Skeletal muscle tissue (tissue), 4 donors: ENCODE measurements around the gene SVIL. TPM values are rescaled to one million over a fixed set of nuclear protein-coding genes. Genes with fewer than 3 reads are reported as not detected.
A peak's percentile ranks its signal among the peaks of the same experiment; 100 is the strongest.

Source experiments
- H3K27ac ChIP-seq: one replicate; pipeline ENCODE4 v1.7.0; 2013; ENCODE audit warnings: mild to moderate bottlenecking, low read depth, low read length, inconsistent platforms
- H3K27me3 ChIP-seq, 3 donors: one replicate each; pipeline ENCODE4 v1.7.0; 2013; ENCODE audit warnings: low read length in 3 of 3; ENCODE audit not compliant: control insufficient read depth in 3 of 3, insufficient read depth in 3 of 3
- H3K36me3 ChIP-seq, 3 donors: one replicate each; pipeline ENCODE4 v1.7.0; 2013; ENCODE audit warnings: low read length in 3 of 3; ENCODE audit not compliant: control insufficient read depth in 3 of 3, insufficient read depth in 3 of 3
- H3K4me1 ChIP-seq, 3 donors: one replicate each; pipeline ENCODE4 v1.7.0; 2013; ENCODE audit warnings: low read length in 3 of 3, mild to moderate bottlenecking in 3 of 3; ENCODE audit not compliant: control insufficient read depth in 3 of 3, insufficient read depth in 3 of 3
- H3K4me3 ChIP-seq, 3 donors: one replicate each; pipeline ENCODE4 v1.7.0; 2013; ENCODE audit warnings: low read length in 3 of 3
- H3K9ac ChIP-seq, 3 donors: one replicate each; pipeline ENCODE4 v1.7.0; 2013; ENCODE audit warnings: low read length in 3 of 3, mild to moderate bottlenecking in 3 of 3, moderate library complexity in 2 of 3, low read depth in 1 of 3
- H3K9me3 ChIP-seq, 3 donors: one replicate each; pipeline ENCODE4 v1.7.0; 2013; ENCODE audit warnings: low read length in 3 of 3; ENCODE audit not compliant: control insufficient read depth in 3 of 3
- total RNA-seq: library from RNA; depleted of rRNA; stranded (reverse); fragments of >200 nt; gene quantifications from one replicate; pipeline ENCODE4 v1.2.3, GENCODE V29; 2014
- donor health status: Osteomylitis.

Gene SVIL
- total RNA-seq, 1 donor from 2014 or later = 153 TPM

DNA sequence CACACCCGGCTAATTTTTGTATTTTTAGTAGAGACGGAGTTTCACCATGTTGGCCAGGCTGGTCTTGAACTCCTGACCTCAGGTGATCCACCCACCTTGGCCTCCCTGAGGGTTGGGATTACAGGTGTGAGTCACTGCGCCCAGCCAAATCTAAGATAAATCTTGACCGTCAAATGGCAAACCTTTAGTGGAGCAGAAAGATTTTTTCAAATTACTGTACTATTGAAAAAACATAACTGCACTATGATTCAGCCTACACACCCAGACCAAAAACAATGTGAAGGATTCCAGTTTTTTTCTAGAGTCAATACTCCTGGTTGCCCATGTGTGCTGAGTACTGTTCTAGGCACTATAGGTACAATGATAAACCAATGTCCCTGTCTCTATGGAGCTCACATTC lies 33.9 kb upstream of the SVIL start:
- Histone ChIP-seq H3K4me3 (no peak overlapping the region), H3K36me3 (peaks cover 0 to 3% (median 0%) of the 10 kb centered on the region in 3 donors), H3K4me1 (peaks cover 3 to 8% (median 7%) of the 10 kb centered on the region in 3 donors), H3K27ac (no peak overlapping the region), H3K9ac (no peak overlapping the region), H3K27me3 (no peaks in the 10 kb centered on the region), H3K9me3 (no peaks in the 10 kb centered on the region)

GRCh38 chr10:29667191-29667590 lies 32.4 kb upstream of the SVIL start:
- H3K4me1 ChIP-seq = peaks cover 3 to 18% (median 16%) of the 10 kb centered on the region in 3 donors
- H3K27me3 ChIP-seq = no peaks in the 10 kb centered on the region
- H3K27ac ChIP-seq = no peak overlapping the region
- H3K36me3 ChIP-seq = peaks cover 0 to 3% (median 0%) of the 10 kb centered on the region in 3 donors
- H3K9ac ChIP-seq = no peak overlapping the region
- no peak overlapping the region for H3K4me3 ChIP-seq
- H3K9me3 ChIP-seq = no peaks in the 10 kb centered on the region

DNA sequence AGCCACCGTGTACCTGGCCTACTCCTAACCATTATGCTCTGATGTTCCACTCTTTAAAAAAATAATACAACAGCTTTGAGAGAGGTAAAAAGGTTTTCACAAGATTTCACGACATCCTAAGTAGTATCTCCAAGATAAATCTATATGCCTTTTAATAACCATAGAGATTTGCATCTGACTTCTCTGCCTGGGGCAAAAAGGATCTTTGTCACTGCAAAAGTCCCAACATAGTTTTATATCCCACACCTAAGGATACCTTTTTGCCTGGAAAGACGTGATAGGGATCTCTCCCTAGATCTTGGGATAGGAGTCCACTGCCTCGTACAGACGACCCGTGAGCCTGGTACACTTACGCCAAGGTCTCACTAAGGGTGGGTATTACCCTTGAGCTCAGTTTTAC lies 31.4 kb upstream of the SVIL start:
- Histone ChIP-seq H3K27ac (no peak overlapping the region), H3K9ac (no peak overlapping the region), H3K36me3 (peaks cover 0 to 3% (median 0%) of the 10 kb centered on the region in 3 donors), H3K4me3 (no peak overlapping the region), H3K9me3 (no peaks in the 10 kb centered on the region), H3K4me1 (peaks cover 7 to 24% (median 16%) of the 10 kb centered on the region in 3 donors), H3K27me3 (no peaks in the 10 kb centered on the region)

DNA sequence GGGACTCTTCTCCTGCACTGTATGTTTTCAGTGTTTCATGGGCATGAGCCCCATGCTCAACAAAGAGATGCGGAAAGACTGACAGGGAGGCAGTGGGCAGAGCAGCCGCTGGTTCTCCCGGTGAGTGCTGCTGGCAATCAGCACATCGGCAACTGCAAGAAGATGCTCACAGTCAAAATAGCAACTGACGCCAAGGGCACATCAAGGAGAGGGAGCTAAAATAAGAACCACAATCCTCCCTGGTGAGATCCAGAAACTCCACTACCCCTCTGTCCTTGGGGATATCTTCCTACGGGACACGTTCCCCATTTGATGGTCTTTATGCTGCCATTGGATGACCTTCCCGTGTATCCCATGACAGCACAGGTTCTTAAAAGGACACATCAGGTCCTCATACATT lies 28.9 kb upstream of the SVIL start:
- no peaks in the 10 kb centered on the region for H3K27me3 ChIP-seq
- H3K9me3 ChIP-seq = no peaks in the 10 kb centered on the region
- H3K9ac ChIP-seq = peak overlapping the region in 1 of 3 donors; percentile 41
- no peaks in the 10 kb centered on the region for H3K36me3 ChIP-seq
- H3K27ac ChIP-seq = peak overlapping the region; percentile 70
- H3K4me3 ChIP-seq = no peak overlapping the region
- H3K4me1 ChIP-seq = peaks cover 18 to 39% (median 25%) of the 10 kb centered on the region in 3 donors

DNA sequence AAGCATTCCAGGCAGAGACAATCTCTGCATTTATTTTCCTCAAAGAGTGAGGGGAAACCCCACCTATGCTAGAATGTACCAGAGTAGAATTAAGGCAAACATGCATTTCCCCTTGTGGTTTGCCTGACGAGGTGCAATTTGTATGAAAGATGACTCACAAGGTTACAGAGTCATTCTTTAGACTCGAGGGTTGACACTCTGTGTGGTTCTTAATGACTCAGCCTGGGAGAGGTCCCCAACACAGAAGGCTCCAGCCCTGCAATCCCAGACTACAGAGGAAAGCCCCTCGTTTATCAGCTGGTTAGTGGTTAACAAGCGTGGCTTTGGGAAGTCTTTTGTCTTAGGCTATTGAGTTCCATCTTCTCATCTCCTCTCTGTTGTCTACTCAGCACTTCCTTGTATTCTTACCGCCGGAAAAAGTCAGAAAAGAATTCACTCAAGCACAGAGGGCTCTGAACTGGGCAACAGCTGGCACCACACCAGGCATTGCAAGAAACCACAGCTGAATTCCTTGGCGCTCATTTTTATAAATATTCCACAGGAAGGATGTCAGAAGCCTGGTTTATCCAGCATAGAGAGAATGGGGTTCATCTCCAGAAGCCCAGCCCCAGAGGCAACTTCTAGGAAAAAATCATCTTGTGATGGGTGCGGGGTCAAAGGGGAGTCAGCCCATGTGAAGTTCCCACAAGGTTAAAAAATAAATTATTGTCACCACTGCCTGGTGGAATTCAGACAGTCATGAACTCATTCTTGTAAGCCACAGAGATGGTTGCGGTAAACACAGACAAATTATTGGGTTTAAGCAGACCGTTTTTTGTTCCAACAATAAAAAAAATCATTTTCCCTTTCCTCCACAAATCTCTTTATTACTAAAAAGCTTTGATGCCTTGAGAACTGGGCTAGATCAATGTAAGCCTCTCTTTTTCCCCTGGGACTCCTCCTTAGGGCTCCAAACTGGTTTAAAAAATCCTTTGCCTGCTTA lies 24.5 kb upstream of the SVIL start:
- H3K27ac ChIP-seq = peak overlapping the region; percentile 81
- no peak overlapping the region for H3K4me3 ChIP-seq
- no peak overlapping the region for H3K9ac ChIP-seq
- no peaks in the 10 kb centered on the region for H3K9me3 ChIP-seq
- peaks cover 24 to 52% (median 29%) of the 10 kb centered on the region in 3 donors for H3K4me1 ChIP-seq
- H3K36me3 ChIP-seq = peaks cover 0 to 13% (median 0%) of the 10 kb centered on the region in 3 donors
- no peaks in the 10 kb centered on the region for H3K27me3 ChIP-seq

DNA sequence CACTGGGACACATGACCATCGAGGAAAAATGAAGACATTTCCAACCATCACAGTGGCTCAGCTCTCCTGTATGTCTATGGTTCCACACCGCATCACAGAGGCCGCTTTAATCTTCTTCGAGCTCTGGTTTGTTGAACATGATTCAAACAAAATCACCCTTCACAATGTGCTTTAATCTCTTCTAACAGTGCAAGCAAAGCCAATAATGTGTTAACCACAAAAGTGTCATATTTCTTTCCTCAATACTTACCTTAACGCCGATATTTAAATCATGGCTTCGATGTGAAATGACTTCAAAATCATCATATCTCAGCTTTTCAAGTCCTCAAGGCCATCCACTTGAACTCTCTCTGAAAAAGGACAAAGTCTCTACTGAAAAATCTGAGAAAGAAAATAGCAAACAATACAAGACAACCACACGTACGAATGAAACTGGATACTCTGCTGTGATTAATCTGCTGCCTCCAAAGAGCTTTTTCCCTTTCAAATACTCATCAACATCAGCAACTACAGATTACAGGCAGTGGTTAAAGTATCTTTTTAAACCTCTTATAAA lies 23.0 kb upstream of the SVIL start:
- Histone ChIP-seq H3K27ac (peak overlapping the region; percentile 45), H3K27me3 (no peaks in the 10 kb centered on the region)

GRCh38 chr10:29656451-29656992 lies 21.8 kb upstream of the SVIL start:
- H3K4me3 ChIP-seq = no peak overlapping the region
- H3K36me3 ChIP-seq = peaks cover 0 to 13% (median 0%) of the 10 kb centered on the region in 3 donors
- no peak overlapping the region for H3K9ac ChIP-seq
- no peaks in the 10 kb centered on the region for H3K27me3 ChIP-seq
- peaks cover 17 to 32% (median 24%) of the 10 kb centered on the region in 3 donors for H3K4me1 ChIP-seq
- no peaks in the 10 kb centered on the region for H3K9me3 ChIP-seq
- H3K27ac ChIP-seq = no peak overlapping the region

More for the DNA sequence above, 23.0 kb upstream of the SVIL start:
- peak overlapping the region in 1 of 3 donors; percentile 33 for H3K9ac ChIP-seq
- peaks cover 20 to 43% (median 24%) of the 10 kb centered on the region in 3 donors for H3K4me1 ChIP-seq
- H3K4me3 ChIP-seq = no peak overlapping the region
- peaks cover 0 to 13% (median 0%) of the 10 kb centered on the region in 3 donors for H3K36me3 ChIP-seq
- H3K9me3 ChIP-seq = no peaks in the 10 kb centered on the region

- peaks cover 0 to 8% (median 0%) of the 10 kb centered on the region in 3 donors for H3K36me3 ChIP-seq
- H3K9ac ChIP-seq = no peak overlapping the region
- H3K27ac ChIP-seq = no peak overlapping the region
- no peaks in the 10 kb centered on the region for H3K9me3 ChIP-seq
- no peak overlapping the region for H3K4me3 ChIP-seq
- H3K4me1 ChIP-seq = peaks cover 9 to 15% (median 14%) of the 10 kb centered on the region in 3 donors
- H3K27me3 ChIP-seq = no peaks in the 10 kb centered on the region
Observed at GRCh38 chr10:29652192-29652591, 17.4 kb upstream of the SVIL start.

- Histone ChIP-seq H3K4me3 (no peak overlapping the region), H3K27ac (no peak overlapping the region), H3K9me3 (no peaks in the 10 kb centered on the region), H3K4me1 (peaks cover 12 to 18% (median 15%) of the 10 kb centered on the region in 3 donors), H3K36me3 (peaks cover 0 to 4% (median 0%) of the 10 kb centered on the region in 3 donors), H3K9ac (no peak overlapping the region), H3K27me3 (no peaks in the 10 kb centered on the region)
Observed at GRCh38 chr10:29651767-29652166, 17.0 kb upstream of the SVIL start.
